GM12878 (cell line): ENCODE measurements around the gene KCNAB3.

Experiments used
- CEBPB ChIP-seq, 2 experiments: fragments of 150-350 bp in 1 of 2; IDR thresholded peaks; 2 replicates each; pipeline ENCODE4 v1.6.1; 2012 to 2014; ENCODE audit warnings: low read depth in 2 of 2, low read length in 2 of 2, borderline replicate concordance in 1 of 2, inconsistent platforms in 1 of 2
- ESRRA ChIP-seq: IDR thresholded peaks from 2 replicates; pipeline ENCODE4 v1.6.1; 2012; ENCODE audit warnings: mild to moderate bottlenecking, low read length, improper control_type of control experiment
- IKZF1 ChIP-seq: fragments of 450-650 bp; conservative IDR thresholded peaks from 2 replicates; pipeline ENCODE4 v1.6.1; 2017; ENCODE audit warnings: antibody characterized with exemption, mild to moderate bottlenecking
- PAX8 ChIP-seq: fragments of 450-650 bp; IDR thresholded peaks from 2 replicates; pipeline ENCODE4 v1.6.1; 2017; ENCODE audit warnings: mild to moderate bottlenecking, moderate library complexity
- POLR2A ChIP-seq: IDR thresholded peaks from 2 replicates; pipeline ENCODE4 v1.6.1; 2011; ENCODE audit warnings: low read depth, mild to moderate bottlenecking, low read length
- SRF ChIP-seq, 2 experiments: IDR thresholded peaks; 2 replicates each; pipeline ENCODE4 v1.6.1; 2011; ENCODE audit warnings: low read depth in 2 of 2, low read length in 2 of 2, mild to moderate bottlenecking in 1 of 2, moderate library complexity in 1 of 2
- SUPT20H ChIP-seq: IDR thresholded peaks from 2 replicates; pipeline ENCODE4 v1.6.1; 2011; ENCODE audit warnings: low read depth, mild to moderate bottlenecking, low read length, moderate library complexity, borderline replicate concordance; ENCODE audit not compliant: control insufficient read depth
- TF ChIP-seq, protein P1 (sequence below), 3 experiments: IDR thresholded peaks in 2 of 3; conservative IDR thresholded peaks in 1 of 3; 2 replicates each; pipeline ENCODE4 v1.5.1; 2011; ENCODE audit warnings: low read depth in 3 of 3, low read length in 3 of 3, mild to moderate bottlenecking in 3 of 3, control low read depth in 2 of 3, moderate library complexity in 2 of 3, inconsistent platforms in 1 of 3, mixed read lengths in 1 of 3; ENCODE audit not compliant: control insufficient read depth in 2 of 3, insufficient read depth in 1 of 3; ENCODE audit errors: extremely low read depth in 1 of 3
- TF ChIP-seq, protein P2 (sequence below): IDR thresholded peaks from 2 replicates; pipeline ENCODE4 v1.6.1; 2012; ENCODE audit warnings: mild to moderate bottlenecking, low read depth, low read length
- TF ChIP-seq, protein P3 (sequence below): IDR thresholded peaks from 2 replicates; pipeline ENCODE4 v1.6.1; 2011; ENCODE audit warnings: mild to moderate bottlenecking, low read depth, low read length, moderate library complexity; ENCODE audit not compliant: insufficient replicate concordance
- TF ChIP-seq, protein P4 (sequence below): fragments of 450-650 bp; IDR thresholded peaks from 2 replicates; pipeline ENCODE4 v1.6.1; 2017; ENCODE audit warnings: mild to moderate bottlenecking, moderate library complexity

DNA sequence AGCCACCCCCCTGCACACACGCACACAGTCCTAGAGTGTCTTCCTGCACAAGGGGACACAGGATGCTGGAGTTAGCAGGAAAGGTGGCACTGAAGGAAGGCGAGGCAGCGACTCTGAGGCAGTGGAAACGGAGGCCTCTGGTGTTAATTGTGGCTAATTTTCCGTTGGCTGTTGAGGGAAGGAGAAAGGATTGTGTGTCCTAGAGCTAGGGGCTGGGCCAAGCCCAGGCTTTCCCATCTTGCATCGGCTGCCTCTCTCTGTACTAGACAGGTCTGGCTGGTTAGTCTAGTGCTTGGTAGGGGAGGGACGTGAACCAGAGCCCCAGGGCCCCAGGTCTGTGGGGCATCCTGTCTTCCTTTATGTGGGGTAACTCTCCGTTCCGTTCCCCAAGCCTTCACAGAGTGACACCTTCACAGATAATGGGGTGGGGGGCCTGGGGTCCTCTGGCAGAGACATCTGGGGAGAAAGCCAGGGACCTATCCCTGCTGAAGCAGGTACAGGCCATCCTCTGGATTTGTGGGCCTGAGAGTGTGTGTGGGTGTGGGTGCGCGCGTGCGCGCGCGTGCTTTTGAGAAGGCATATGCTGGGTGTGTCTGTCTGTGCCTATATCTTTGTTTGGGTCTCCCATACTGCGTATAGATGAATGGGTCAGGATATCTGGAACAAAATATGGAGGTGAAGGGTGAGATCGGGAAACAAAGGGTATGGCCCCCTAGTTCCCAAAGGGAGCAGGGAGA lies 41.3 kb downstream of the KCNAB3 start, which contains the start of gene CHD3:
- TF ChIP-seq, protein P1, sequence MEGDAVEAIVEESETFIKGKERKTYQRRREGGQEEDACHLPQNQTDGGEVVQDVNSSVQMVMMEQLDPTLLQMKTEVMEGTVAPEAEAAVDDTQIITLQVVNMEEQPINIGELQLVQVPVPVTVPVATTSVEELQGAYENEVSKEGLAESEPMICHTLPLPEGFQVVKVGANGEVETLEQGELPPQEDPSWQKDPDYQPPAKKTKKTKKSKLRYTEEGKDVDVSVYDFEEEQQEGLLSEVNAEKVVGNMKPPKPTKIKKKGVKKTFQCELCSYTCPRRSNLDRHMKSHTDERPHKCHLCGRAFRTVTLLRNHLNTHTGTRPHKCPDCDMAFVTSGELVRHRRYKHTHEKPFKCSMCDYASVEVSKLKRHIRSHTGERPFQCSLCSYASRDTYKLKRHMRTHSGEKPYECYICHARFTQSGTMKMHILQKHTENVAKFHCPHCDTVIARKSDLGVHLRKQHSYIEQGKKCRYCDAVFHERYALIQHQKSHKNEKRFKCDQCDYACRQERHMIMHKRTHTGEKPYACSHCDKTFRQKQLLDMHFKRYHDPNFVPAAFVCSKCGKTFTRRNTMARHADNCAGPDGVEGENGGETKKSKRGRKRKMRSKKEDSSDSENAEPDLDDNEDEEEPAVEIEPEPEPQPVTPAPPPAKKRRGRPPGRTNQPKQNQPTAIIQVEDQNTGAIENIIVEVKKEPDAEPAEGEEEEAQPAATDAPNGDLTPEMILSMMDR (IDR thresholded peaks at IDR 0.05 in 2 of 3, conservative IDR thresholded peaks at IDR 0.05 in 1 of 3; ENCODE audit: control insufficient read depth in 2 of 3, extremely low read depth in 1 of 3, insufficient read depth in 1 of 3, low read depth in 3 of 3, low read length in 3 of 3), result no peak
- TF ChIP-seq, protein P2, sequence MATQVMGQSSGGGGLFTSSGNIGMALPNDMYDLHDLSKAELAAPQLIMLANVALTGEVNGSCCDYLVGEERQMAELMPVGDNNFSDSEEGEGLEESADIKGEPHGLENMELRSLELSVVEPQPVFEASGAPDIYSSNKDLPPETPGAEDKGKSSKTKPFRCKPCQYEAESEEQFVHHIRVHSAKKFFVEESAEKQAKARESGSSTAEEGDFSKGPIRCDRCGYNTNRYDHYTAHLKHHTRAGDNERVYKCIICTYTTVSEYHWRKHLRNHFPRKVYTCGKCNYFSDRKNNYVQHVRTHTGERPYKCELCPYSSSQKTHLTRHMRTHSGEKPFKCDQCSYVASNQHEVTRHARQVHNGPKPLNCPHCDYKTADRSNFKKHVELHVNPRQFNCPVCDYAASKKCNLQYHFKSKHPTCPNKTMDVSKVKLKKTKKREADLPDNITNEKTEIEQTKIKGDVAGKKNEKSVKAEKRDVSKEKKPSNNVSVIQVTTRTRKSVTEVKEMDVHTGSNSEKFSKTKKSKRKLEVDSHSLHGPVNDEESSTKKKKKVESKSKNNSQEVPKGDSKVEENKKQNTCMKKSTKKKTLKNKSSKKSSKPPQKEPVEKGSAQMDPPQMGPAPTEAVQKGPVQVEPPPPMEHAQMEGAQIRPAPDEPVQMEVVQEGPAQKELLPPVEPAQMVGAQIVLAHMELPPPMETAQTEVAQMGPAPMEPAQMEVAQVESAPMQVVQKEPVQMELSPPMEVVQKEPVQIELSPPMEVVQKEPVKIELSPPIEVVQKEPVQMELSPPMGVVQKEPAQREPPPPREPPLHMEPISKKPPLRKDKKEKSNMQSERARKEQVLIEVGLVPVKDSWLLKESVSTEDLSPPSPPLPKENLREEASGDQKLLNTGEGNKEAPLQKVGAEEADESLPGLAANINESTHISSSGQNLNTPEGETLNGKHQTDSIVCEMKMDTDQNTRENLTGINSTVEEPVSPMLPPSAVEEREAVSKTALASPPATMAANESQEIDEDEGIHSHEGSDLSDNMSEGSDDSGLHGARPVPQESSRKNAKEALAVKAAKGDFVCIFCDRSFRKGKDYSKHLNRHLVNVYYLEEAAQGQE, result no peak
- TF ChIP-seq ESRRA, result no peak
- TF ChIP-seq, protein P3, sequence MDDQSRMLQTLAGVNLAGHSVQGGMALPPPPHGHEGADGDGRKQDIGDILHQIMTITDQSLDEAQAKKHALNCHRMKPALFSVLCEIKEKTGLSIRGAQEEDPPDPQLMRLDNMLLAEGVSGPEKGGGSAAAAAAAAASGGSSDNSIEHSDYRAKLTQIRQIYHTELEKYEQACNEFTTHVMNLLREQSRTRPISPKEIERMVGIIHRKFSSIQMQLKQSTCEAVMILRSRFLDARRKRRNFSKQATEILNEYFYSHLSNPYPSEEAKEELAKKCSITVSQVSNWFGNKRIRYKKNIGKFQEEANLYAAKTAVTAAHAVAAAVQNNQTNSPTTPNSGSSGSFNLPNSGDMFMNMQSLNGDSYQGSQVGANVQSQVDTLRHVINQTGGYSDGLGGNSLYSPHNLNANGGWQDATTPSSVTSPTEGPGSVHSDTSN, result no peak
- TF ChIP-seq POLR2A, result no peak; the same call in 1 of the 2 replicates
- TF ChIP-seq, protein P4, sequence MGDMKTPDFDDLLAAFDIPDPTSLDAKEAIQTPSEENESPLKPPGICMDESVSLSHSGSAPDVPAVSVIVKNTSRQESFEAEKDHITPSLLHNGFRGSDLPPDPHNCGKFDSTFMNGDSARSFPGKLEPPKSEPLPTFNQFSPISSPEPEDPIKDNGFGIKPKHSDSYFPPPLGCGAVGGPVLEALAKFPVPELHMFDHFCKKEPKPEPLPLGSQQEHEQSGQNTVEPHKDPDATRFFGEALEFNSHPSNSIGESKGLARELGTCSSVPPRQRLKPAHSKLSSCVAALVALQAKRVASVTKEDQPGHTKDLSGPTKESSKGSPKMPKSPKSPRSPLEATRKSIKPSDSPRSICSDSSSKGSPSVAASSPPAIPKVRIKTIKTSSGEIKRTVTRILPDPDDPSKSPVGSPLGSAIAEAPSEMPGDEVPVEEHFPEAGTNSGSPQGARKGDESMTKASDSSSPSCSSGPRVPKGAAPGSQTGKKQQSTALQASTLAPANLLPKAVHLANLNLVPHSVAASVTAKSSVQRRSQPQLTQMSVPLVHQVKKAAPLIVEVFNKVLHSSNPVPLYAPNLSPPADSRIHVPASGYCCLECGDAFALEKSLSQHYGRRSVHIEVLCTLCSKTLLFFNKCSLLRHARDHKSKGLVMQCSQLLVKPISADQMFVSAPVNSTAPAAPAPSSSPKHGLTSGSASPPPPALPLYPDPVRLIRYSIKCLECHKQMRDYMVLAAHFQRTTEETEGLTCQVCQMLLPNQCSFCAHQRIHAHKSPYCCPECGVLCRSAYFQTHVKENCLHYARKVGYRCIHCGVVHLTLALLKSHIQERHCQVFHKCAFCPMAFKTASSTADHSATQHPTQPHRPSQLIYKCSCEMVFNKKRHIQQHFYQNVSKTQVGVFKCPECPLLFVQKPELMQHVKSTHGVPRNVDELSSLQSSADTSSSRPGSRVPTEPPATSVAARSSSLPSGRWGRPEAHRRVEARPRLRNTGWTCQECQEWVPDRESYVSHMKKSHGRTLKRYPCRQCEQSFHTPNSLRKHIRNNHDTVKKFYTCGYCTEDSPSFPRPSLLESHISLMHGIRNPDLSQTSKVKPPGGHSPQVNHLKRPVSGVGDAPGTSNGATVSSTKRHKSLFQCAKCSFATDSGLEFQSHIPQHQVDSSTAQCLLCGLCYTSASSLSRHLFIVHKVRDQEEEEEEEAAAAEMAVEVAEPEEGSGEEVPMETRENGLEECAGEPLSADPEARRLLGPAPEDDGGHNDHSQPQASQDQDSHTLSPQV, result no peak
- TF ChIP-seq SUPT20H, result no peak
- TF ChIP-seq CEBPB (IDR thresholded peaks at IDR 0.05; ENCODE audit: borderline replicate concordance in 1 of 2, low read depth in 2 of 2, low read length in 2 of 2), result no peak
- TF ChIP-seq SRF (IDR thresholded peaks at IDR 0.05; ENCODE audit: low read depth in 2 of 2, low read length in 2 of 2), result no peak
- 0 out of 2 replicates have a peak, but pooled peaks have one; percentile 7 for TF ChIP-seq IKZF1
- no peak for TF ChIP-seq PAX8
